ENCODE data around the gene COL15A1.
"Not testable (repeated sequence)": the region's sequence is repeated elsewhere in the genome, so short reads cannot be mapped to it uniquely, and the experiment has no call there.

Gene COL15A1

DNA sequence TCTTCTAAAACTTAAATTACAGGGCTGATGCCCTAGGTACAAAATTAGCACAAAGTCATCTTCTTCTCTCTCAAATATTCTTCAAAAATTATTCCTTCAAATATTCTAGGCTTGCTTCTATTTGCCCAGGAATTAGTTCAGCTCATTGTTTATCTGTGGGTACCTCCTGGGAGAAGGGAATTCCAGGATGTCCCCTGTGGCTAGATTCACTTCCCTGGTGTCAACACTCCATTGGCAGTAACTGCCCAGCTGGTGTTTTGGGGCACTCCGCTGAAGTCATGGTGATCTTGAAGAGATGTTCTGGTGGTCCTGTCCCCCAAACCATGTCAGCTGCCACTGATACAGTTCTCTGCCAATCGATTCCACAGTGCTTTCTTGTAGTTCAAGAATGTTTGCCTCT is 135.0 kb downstream of the COL15A1 start:
- DNase-seq (ENCODE audit: low read depth, low spot score): no peak

DNA sequence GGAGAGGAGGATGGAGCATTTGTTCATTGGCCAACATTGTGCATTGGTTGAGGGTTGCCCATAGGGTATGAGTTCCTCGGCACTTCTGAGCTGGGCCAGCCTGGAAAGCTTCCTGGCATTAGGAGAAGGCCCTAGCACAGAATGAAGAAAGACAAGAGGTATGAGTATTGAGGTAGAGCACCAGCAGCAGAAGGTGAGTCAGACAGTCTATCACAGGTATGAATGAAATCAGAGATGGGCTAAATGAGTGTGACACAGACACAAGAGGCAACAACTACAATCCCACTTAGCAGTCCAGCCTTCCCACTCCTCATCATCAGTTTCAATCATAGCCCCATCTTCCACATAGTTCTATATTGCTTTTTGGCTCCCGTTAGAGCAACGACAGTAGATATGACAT is 135.8 kb downstream of the COL15A1 start:
- no peak for DNase-seq (ENCODE audit: low read depth, low spot score)

GRCh38 chr9:99083051-99083450 is 139.3 kb downstream of the COL15A1 start:
- no peak for DNase-seq (ENCODE audit: low read depth, low spot score)

GRCh38 chr9:99085949-99086948 is 142.5 kb downstream of the COL15A1 start:
- peak; percentile 86 for DNase-seq (ENCODE audit: low read depth, low spot score)

GRCh38 chr9:99087462-99087861 is 143.8 kb downstream of the COL15A1 start:
- DNase-seq (ENCODE audit: low read depth, low spot score): no peak

GRCh38 chr9:99090336-99091130 is 146.8 kb downstream of the COL15A1 start:
- DNase-seq (ENCODE audit: low read depth, low spot score): peak; percentile 32

GRCh38 chr9:99092643-99093491 is 149.2 kb downstream of the COL15A1 start:
- DNase-seq (ENCODE audit: low read depth, low spot score): no peak

DNA sequence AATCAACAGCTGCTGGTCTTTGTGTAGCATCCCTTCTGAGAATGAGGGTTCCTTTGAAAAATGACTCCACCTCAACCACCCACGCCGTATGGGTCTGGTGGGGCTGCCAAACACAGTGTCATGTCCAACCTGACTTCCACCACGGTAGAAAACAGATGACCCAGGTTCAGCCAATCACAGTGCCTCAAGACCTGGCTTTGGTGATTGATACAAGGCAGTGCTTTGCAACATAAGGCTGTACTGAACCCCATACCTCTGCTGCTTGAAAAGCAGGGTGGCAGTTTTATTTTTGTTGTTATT is 149.7 kb downstream of the COL15A1 start:
- DNase-seq (ENCODE audit: low read depth, low spot score): no peak

DNA sequence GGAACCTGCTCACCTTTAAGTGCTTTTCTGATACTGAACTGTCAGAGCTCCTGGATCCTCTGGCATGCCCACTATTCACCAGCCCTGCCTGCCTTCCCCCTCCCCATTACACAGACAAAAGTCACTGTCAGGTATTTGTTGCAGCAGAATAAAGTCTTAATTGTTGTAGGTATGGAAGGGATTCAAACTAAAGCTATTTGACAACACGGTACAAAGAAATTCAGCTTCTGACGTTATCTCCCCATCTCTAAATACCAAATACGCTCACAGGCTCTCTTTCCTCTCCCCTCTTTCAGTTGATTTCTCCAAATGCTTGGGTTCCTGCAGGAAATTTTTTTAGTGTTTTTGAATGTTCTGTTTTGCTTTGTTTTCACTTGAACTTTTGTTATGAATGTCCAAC is 151.9 kb downstream of the COL15A1 start:
- no peak for DNase-seq (ENCODE audit: low read depth, low spot score)

GRCh38 chr9:99096409-99096808 is 152.7 kb downstream of the COL15A1 start:
- DNase-seq (ENCODE audit: low read depth, low spot score): no peak

DNA sequence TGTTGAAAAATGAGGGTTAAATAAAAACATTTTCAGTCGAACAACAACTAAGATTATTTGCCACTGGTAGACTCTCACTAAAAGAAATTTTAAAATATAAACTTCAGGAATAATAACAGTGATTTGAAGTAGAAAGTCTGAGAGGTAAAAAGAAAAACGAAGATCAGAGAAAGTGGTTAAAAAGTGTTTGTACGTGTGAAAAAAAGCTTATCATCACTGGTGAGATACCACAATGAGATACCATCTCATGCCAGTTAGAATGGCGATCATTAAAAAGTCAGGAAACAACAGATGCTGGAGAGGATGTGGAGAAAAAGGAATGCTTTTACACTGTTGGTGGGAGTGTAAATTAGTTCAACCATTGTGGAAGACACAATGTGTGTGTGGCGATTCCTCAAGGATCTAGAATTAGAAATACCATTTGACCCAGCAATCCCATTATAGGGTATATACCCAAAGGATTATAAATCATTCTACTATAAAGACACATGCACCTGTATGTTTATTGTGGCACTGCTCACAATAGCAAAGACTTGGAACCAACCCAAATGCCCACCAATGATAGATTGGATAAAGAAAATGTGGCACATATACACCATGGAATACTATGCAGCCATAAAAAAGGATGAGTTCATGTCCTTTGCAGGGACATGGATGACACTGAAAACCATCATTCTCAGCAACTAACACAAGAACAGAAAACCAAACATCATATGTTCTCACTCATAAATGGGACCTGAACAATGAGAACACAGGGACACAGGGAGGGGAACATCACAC is 156.3 kb downstream of the COL15A1 start:
- not testable (repeated sequence) for DNase-seq (ENCODE audit: low read depth, low spot score)

- DNase-seq (ENCODE audit: low read depth, low spot score): no peak
Measured at GRCh38 chr9:99101271-99101670, 157.6 kb downstream of the COL15A1 start.

- no peak for DNase-seq (ENCODE audit: low read depth, low spot score)
Measured at GRCh38 chr9:99101812-99102211, 158.1 kb downstream of the COL15A1 start.

DNA sequence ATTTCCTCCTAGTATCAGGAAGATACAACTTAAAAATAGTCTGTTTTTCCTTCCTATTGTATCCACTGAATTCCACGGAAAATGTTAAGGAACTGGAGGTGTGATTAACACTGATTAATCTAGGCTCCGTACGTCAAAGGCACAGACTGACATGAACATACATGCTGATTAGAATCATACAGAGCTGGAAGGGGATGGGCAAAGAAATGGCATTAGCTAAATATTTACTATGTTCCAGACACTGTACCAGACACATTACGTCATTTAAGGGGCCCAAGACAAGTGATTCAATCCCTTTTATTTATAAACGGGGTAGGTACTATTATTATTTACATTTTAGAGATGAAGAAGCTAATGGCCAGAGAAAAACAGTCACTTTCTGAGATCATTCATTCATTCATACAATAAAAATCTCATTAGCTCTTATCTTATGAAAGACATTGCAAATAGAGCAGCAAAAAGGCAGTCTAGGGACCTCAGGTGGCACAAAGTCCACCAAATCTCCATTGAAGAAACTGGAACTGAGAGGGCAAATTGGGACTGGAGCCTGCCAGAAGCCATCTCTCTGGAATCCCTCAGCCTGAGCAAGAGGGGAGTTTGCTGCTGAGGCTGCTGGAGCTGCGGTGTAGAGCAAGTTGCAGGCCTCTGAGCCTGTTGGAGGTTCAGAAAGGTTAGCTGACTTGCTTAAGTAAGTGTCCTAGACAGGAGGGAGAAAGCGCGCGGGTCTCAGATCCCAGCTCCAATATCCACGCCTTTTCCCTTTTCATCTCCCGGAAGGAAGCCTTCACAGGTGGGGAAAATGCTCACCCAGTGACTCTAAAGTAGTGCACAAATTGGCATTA is 159.6 kb downstream of the COL15A1 start:
- DNase-seq (ENCODE audit: low read depth, low spot score): no peak

DNA sequence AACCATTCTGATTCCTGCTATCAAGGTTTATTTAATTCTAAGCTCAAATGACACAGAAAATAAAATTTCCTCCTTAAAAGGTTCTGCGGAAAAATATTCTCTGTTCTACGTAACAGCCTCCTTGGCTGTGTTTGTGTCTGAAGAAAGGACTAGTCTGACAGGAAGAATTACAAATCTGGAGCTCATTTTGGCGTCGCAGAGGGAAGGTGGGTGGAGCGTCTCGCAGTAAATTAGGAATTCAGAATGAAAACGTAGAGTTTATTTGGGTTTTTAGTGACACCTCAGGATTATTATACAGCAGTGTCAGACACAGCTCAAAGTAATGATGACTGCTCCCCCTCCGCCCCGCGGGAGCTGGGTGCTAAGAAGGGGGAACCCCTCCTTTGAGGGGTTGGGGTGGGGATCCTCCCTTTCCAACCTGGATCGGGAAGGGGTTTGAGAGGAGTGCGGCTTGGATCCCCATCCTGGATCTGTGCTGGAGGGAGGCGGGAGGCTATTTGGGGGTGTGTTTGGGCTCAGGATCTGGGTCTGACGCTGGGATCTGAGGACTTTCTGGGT is 160.3 kb downstream of the COL15A1 start:
- peak; percentile 39 for DNase-seq (ENCODE audit: low read depth, low spot score)

DNA sequence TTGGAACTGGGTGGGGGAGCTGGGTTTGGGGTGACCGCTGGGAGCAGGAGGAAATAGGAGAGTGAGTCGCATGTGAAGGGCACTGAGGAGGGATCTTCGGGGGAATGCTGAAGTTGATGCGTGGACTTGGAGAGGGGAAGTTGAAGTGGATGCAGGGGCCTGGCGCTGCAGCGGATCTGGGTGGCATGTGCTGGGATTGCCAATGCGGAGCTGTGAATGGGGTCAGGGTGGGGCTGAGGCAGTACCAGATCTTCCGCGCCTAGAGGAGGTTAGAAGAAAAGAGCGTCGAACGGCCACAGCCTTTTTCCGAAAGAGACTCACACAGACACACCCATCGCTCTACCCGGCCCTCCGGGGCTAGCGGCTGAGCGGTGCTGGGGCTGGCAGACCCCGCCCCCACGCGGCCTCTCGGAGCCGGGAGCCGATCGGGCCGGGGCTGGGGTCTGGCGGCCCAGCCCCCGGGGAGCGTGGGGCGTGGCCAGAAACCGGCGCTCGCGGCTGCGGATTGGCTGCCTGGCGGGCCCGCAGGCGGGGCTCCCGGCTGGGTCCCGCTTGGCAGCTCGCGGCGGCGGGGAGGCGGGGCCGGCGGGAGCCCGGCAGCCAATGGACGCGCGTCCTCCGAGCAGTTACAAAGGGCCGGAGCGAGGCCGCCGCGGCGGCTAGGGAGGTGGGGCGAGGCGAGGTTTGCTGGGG is 160.9 kb downstream of the COL15A1 start, which contains the start of gene TGFBR1:
Gene TGFBR1 (plus strand): TSS at position 655 of the 693 bp plus-strand sequence. CDS start 93 bp downstream, outside the sequence.
- DNase-seq (ENCODE audit: low read depth, low spot score): peak; percentile 99

GRCh38 chr9:99105152-99106043 is 161.7 kb downstream of the COL15A1 start:
- DNase-seq (ENCODE audit: low read depth, low spot score): peak; percentile 90

- DNase-seq (ENCODE audit: low read depth, low spot score): no peak
Measured at GRCh38 chr9:99106044-99106375, 162.3 kb downstream of the COL15A1 start.
